ENCODE results near the gene CFAP61.

GRCh38 chr20:20143646-20144045, 91.3 kb downstream of the CFAP61 start:
- TF ChIP-seq EP300 (IDR thresholded peaks at IDR 0.05), result no peak
- TF ChIP-seq CTCF (IDR thresholded peaks at IDR 0.05), result no peak
